Bronchial epithelial cell (primary cell): ENCODE results near the gene FAM237B. TPM values are rescaled to one million over a fixed set of nuclear protein-coding genes. Genes with fewer than 3 reads are reported as not detected.
A peak's percentile ranks its signal among the peaks of the same experiment; 100 is the strongest.

Experiments used
- DNase-seq: peaks from one replicate; pipeline ENCODE4 v3.0.0-alpha.2; 2010; ENCODE audit warnings: low read depth
- FAIRE-seq: peaks from 2 replicates; lab custom pipeline; 2011; peaks lifted over from hg19 to GRCh38; lab: Jason Lieb, UNC
- H3K27me3 ChIP-seq: 2 replicates; pipeline ENCODE4 v1.5.1; 2011; ENCODE audit warnings: low read length; ENCODE audit not compliant: control insufficient read depth, insufficient read depth
- H3K36me3 ChIP-seq: 2 replicates; pipeline ENCODE4 v1.5.1; 2011; ENCODE audit warnings: low read length; ENCODE audit not compliant: control insufficient read depth, insufficient read depth
- H3K4me3 ChIP-seq: 2 replicates; pipeline ENCODE4 v1.5.1; 2011; ENCODE audit warnings: mild to moderate bottlenecking, low read depth, low read length, control low read depth
- total RNA-seq: library from RNA; depleted of rRNA; stranded (reverse); fragments of >200 nt; gene quantifications from 2 replicates; pipeline ENCODE4 v1.2.1, GENCODE V29; 2014
- TF ChIP-seq, protein P1 (sequence below): IDR thresholded peaks from 2 replicates; pipeline ENCODE4 v1.5.1; 2011; ENCODE audit warnings: mild to moderate bottlenecking, moderate library complexity, low read length, control low read depth, inconsistent platforms; ENCODE audit not compliant: insufficient read depth, severe bottlenecking

FAM237B gene
- total RNA-seq, 1 donor from 2014 or later: not detected

DNA sequence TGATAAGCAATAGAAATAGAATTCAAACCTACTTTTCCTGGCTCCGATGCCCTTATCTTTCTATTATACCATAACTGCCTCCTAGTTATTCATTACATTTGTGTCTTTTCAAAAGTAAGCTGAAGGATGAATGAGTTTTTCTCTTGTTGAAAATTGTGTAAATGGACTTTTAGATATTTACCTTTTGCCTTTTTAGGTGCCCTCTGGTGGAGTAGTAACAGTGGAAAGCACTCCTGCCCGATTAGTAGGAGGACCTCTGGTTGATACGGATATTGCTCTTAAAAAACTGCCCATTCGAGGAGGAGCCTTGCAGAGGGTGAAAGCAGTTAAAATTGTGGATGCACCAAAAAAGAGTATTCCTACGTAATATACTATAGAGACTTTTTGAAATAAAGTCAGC, 11.2 kb downstream of the FAM237B start:
- Histone ChIP-seq H3K36me3 (no peaks in the 10 kb centered on the region), H3K4me3 (no peak overlapping the region), H3K27me3 (no peaks in the 10 kb centered on the region)
- DNase-seq: no peak
- TF ChIP-seq, protein P1, sequence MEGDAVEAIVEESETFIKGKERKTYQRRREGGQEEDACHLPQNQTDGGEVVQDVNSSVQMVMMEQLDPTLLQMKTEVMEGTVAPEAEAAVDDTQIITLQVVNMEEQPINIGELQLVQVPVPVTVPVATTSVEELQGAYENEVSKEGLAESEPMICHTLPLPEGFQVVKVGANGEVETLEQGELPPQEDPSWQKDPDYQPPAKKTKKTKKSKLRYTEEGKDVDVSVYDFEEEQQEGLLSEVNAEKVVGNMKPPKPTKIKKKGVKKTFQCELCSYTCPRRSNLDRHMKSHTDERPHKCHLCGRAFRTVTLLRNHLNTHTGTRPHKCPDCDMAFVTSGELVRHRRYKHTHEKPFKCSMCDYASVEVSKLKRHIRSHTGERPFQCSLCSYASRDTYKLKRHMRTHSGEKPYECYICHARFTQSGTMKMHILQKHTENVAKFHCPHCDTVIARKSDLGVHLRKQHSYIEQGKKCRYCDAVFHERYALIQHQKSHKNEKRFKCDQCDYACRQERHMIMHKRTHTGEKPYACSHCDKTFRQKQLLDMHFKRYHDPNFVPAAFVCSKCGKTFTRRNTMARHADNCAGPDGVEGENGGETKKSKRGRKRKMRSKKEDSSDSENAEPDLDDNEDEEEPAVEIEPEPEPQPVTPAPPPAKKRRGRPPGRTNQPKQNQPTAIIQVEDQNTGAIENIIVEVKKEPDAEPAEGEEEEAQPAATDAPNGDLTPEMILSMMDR: no peak
- FAIRE-seq: no peak

DNA sequence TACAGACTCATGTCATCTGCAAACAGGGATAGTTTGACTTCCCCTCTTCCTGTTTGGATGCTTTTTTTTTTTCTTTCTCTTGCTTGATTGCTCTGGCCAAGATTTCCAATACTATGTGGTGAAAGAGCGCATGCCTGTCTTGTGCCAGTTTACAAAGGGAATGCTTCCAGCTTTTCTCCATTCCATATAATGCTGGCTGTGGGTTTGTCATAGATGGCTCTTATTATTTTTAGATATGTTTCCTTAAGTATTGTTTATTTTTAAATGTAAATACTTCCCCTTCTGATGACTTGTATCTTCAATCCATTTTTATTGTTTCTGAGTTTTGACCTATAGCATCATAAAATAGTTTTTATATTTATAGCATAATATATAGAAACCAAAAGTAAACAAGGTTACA, 17.9 kb downstream of the FAM237B start:
- H3K27me3 ChIP-seq: no peaks in the 10 kb centered on the region
- DNase-seq: no peak
- FAIRE-seq: no peak
- TF ChIP-seq, protein P1: no peak
- no peak overlapping the region for H3K4me3 ChIP-seq
- H3K36me3 ChIP-seq: no peaks in the 10 kb centered on the region

DNA sequence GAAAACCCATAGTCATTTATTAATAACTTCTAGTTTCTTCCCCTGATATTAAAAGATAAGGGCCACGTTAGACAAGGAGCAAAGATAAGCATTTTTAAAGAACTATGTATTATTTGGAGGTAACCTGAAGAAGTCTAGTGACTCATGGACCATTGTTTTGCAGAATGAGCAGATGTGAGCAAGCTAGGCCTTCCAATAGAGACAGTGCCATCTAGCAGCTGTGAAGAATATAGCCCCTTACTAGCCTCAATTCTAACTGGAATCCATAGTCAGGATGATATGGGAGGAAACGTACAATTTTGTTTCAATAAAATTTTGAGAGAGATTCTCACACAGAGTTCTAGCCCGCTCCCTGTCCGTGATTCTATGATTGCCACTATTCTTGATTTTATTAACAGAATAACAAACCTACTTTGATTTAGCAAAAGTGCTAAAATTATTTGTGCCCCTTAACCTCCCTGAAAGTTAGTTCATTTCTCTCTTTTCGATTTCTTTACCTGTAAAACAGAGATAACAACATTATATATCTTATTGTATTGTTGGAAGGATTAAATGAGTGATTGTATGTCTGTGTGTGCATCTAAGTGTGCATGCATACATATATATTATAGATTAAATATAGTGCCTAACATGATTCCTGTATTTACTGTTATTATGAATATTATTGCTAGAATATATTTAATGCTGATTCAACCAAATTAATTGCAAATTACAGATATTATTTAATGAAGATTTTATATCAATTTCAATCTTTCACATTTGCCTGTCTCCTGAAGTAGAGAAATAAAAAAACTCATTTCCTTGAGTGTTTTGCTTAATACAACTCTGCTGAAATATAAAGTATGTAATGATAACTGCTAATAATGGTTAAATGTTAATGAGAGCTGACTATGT, 22.7 kb downstream of the FAM237B start:
- Histone ChIP-seq H3K36me3 (no peaks in the 10 kb centered on the region), H3K27me3 (no peaks in the 10 kb centered on the region), H3K4me3 (no peak overlapping the region)
- no peak for FAIRE-seq
- DNase-seq: peak; percentile 83
- TF ChIP-seq, protein P1: peak; percentile 68

DNA sequence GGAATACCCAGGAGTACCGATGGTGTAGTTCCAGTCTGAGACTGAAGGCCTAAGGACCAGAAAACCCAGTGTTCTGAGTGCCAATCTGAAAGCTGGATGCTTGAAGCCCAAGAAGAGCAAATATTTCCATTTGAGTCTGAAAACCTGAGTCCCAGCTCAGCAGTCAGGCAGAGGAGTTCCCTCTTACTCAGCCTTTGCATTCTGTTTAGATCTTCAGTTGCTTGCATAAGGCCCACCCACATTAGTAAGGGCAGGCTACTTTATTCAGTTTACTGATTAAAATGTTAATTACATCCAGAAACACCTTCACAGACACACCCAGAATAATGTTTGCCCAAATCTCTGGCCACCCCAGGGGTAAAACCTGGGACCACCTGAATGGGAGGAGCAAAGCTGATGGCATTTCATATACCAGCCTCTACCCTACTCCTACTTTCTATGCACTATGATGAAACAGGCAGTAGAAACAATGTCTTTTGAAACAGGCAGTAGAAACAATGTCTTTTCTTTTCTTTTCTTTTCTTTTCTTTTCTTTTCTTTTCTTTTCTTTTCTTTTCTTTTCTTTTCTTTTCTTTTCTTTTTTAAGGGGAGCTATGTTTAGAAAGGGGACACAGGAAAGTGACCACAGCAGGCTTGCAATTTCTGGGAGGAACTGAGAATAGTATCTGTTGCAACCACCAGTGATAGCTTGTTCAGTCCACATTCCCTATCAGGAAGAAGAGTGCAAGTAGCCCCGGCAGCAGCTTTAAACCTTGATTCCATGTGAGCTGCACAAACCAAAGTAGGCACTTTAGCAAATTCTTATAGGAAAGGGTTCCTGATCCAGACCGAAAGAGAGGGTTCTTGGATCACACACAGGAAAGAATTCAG, 30.6 kb downstream of the FAM237B start:
- no peak overlapping the region for H3K4me3 ChIP-seq
- no peak for FAIRE-seq
- TF ChIP-seq, protein P1: no peak
- DNase-seq: no peak
- H3K36me3 ChIP-seq: no peaks in the 10 kb centered on the region
- no peaks in the 10 kb centered on the region for H3K27me3 ChIP-seq

DNA sequence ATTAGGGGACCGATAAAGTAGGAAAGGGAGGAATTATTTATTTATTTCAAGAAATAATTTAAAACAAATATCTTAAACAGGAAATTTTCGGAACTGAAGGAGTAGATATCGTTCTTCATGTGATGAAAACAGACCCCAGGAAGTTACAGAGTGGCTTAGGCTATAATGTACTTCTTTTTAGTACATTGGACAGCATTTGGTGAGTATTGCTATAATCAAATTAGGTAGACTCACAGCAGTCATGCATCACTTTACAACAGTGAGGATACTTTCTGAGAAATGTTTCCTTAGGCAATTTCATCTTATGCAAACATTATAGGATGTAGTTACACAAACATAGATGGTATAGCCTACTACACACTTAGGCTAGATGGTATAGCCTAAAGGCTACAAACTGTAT, 33.0 kb downstream of the FAM237B start:
- TF ChIP-seq, protein P1: no peak
- no peaks in the 10 kb centered on the region for H3K36me3 ChIP-seq
- no peak overlapping the region for H3K4me3 ChIP-seq
- DNase-seq (no peak), FAIRE-seq (no peak)
- no peaks in the 10 kb centered on the region for H3K27me3 ChIP-seq
